Choroid plexus epithelial cell (primary cell): ENCODE measurements around the gene KCTD1.

ENCODE experiments used
- DNase-seq: peaks from one replicate; pipeline ENCODE4 v3.0.0-alpha.2; 2010; ENCODE audit warnings: low read depth
- H3K4me3 ChIP-seq: 2 replicates; pipeline ENCODE4 v1.5.1; 2011; ENCODE audit warnings: low read depth, mild to moderate bottlenecking, control low read depth, low read length, moderate library complexity
- TF ChIP-seq, protein P1 (sequence below): conservative IDR thresholded peaks from 2 replicates; pipeline ENCODE4 v1.5.1; 2011; ENCODE audit warnings: low read depth, mild to moderate bottlenecking, control low read depth, inconsistent platforms, low read length, moderate library complexity

Gene KCTD1

DNA sequence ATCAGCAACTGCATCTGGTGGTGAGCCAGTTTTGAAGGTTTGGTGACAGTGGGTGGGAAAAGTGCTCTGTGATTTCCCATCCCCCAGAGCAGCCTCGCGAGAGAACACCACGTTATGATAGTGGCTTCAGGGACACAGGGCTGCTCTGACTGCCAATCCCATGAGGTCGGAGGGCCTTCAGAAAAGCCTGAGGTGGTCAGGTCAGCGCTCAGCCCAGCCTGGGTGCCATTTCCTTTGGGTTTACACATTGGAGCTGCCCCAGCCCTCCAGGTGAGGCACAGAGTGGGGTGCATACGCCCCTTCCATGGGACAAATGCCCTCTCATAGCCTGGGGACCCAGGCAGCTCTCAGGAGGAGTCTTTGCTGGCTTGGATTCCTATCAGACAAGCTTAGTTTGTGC, 126.8 kb downstream of the KCTD1 start:
- no peak overlapping the region for H3K4me3 ChIP-seq
- TF ChIP-seq, protein P1, sequence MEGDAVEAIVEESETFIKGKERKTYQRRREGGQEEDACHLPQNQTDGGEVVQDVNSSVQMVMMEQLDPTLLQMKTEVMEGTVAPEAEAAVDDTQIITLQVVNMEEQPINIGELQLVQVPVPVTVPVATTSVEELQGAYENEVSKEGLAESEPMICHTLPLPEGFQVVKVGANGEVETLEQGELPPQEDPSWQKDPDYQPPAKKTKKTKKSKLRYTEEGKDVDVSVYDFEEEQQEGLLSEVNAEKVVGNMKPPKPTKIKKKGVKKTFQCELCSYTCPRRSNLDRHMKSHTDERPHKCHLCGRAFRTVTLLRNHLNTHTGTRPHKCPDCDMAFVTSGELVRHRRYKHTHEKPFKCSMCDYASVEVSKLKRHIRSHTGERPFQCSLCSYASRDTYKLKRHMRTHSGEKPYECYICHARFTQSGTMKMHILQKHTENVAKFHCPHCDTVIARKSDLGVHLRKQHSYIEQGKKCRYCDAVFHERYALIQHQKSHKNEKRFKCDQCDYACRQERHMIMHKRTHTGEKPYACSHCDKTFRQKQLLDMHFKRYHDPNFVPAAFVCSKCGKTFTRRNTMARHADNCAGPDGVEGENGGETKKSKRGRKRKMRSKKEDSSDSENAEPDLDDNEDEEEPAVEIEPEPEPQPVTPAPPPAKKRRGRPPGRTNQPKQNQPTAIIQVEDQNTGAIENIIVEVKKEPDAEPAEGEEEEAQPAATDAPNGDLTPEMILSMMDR, result no peak
- DNase-seq, result no peak

DNA sequence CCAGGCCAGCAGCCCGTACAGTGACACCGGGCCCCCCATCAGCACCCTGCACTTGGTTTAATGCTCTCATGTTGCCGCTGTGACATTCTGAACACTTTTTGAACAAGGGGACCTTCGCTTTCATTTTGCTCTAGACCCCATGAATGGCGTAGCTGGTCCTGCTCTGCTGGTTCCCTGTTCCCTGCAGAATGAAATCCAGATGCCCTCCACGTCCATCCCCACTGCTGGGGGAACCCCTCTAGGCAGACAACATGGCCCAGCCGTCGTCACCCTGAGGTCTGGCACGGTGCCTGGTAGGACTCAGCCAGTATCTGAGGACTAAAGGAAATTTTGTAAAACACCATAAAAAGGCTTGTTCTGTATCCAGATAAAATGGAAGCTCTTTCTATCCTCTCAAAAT, 128.6 kb downstream of the KCTD1 start:
- TF ChIP-seq, protein P1, result no peak
- DNase-seq, result peak; percentile 43

DNA sequence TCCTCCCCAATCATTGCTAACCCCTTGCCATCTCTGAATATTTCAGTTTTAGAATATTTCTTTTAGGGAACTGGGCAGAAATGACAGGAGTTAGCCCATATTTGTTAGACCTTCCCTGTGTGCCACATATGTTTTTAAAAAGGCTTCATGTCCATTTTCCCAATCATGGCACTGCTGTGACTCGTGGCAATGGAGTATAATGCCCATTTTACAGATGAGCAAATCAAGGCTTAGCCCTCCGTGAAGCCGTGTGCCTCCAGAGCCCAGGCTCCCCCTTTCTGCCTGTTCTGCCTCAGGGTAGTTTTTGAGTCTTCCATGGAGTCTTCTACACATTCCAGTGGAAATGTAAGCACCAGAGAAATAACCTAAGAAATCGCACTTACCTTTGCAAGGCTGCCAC, 130.1 kb downstream of the KCTD1 start:
- TF ChIP-seq, protein P1, result no peak
- no peak for DNase-seq
- H3K4me3 ChIP-seq, result no peak overlapping the region

More for the DNA sequence above, 128.6 kb downstream of the KCTD1 start:
- H3K4me3 ChIP-seq, result no peak overlapping the region

DNA sequence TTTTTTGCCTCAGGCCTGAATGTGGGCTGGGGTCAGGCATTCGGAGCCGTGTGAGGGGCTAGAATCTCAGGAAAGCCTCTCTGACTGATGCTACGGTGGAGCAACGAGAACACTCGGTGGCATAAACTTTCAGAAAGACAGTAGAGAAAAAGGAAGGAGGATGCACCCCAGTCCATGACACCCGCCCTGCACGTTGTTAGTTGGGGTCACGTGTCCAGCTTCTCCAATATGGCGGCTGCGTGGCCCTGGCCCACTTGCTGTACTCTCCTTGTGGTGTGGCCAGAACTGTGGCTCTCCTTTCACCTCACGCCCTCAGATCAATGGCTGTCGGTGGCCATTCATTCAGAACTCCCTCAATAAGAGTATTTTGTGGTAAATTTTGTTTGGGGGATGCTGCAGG, 131.2 kb downstream of the KCTD1 start:
- H3K4me3 ChIP-seq, result no peak overlapping the region
- DNase-seq, result no peak
- TF ChIP-seq, protein P1, result no peak

DNA sequence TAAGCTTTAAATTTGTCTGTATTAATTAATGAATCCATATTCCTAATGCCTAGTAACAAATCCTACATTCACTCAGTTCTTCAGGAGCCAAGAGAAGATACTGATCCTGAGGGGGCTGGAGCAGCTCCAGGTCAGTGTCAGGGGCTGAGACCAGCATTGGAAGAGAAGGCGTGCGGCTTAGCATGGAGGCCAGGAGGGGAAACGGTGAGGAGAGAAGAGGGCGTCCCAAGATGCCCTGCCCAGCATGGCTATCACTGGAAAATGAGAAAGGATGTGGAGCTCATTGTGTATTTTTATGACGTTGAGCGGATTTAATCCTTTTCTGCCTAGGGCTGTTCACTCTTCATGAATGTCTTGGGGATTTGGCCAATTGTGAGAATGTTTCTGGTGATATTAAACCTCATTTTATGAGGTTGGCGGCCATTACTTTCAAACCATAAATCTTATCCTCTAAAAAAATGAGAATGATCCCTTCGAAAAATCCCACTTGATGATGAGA, 131.7 kb downstream of the KCTD1 start:
- no peak for DNase-seq
- TF ChIP-seq, protein P1, result no peak
- no peak overlapping the region for H3K4me3 ChIP-seq

DNA sequence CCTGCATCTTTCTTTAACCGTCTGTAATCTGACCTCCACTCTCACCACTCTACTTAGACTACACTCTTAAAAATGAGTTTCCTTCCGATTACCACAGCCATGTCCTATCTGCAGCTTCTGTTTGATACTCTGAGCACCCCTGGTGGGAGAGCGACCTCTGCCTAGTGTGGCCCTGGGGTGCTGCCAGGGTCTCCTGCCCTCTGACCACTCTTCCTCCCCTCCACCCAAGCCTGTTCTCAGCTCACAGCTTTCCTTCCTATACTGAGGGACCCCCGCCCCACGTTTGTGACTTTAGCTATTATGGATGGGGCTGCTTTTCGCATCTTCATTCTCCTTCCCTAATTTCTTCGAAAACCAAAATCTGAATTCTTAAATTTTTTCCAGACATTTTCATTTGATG, 132.7 kb downstream of the KCTD1 start:
- TF ChIP-seq, protein P1, result no peak
- no peak overlapping the region for H3K4me3 ChIP-seq

DNA sequence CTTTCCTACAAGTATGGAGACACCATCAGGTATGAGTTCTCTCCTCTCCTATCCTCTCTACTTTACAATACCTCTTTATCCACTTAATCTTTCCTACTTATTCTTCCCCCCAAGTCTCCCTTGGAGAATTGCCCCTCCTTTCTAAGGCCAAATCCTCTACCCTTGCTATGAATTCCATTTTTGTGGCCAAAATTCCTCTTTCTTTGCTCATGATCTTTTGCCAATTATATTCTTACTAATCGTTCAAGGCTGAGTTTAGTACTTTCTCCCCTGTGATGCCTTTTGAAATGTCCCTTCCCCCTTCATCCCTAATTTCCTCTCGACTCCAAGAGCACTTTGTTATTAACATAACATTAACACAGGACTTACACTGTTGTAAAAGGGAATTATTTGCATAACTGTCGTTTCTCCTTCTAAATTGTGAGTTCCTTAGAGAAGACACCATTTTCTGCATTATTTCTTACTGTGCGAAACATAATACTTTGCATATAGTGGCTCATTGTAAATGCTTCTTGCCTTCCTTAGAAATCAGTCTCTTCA, 133.4 kb downstream of the KCTD1 start:
- H3K4me3 ChIP-seq, result no peak overlapping the region
- TF ChIP-seq, protein P1, result no peak
- DNase-seq, result no peak

More for the DNA sequence above, 132.7 kb downstream of the KCTD1 start:
- DNase-seq, result no peak
